Measurements from ENCODE around the gene PCDHGB6.

DNA sequence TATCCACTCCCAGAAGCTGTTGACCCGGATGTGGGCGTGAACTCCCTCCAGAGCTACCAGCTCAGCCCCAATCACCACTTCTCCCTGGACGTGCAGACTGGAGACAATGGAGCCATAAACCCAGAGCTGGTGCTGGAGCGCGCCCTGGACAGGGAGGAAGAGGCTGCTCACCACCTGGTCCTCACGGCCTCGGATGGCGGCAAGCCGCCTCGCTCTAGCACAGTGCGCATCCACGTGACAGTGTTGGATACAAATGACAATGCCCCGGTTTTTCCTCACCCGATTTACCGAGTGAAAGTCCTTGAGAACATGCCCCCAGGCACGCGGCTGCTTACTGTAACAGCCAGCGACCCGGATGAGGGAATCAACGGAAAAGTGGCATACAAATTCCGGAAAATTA lies 14.6 kb upstream of the PCDHGB6 start:
- TF ChIP-seq POLR2A (IDR thresholded peaks at IDR 0.05; ENCODE audit: low read depth, low read length) (no peak), EZH2 (IDR thresholded peaks at IDR 0.05; ENCODE audit: borderline replicate concordance, low read depth, low read length, severe bottlenecking) (no peak), POLR2AphosphoS5 (IDR thresholded peaks at IDR 0.05; ENCODE audit: insufficient read depth, low read depth, low read length) (no peak), FOS (IDR thresholded peaks at IDR 0.05; ENCODE audit: borderline replicate concordance, insufficient read depth, low read length) (no peak)
- TF ChIP-seq, protein P1, sequence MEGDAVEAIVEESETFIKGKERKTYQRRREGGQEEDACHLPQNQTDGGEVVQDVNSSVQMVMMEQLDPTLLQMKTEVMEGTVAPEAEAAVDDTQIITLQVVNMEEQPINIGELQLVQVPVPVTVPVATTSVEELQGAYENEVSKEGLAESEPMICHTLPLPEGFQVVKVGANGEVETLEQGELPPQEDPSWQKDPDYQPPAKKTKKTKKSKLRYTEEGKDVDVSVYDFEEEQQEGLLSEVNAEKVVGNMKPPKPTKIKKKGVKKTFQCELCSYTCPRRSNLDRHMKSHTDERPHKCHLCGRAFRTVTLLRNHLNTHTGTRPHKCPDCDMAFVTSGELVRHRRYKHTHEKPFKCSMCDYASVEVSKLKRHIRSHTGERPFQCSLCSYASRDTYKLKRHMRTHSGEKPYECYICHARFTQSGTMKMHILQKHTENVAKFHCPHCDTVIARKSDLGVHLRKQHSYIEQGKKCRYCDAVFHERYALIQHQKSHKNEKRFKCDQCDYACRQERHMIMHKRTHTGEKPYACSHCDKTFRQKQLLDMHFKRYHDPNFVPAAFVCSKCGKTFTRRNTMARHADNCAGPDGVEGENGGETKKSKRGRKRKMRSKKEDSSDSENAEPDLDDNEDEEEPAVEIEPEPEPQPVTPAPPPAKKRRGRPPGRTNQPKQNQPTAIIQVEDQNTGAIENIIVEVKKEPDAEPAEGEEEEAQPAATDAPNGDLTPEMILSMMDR (IDR thresholded peaks at IDR 0.05; ENCODE audit: extremely low read depth in 1 of 2, insufficient read depth in 1 of 2, low read depth in 1 of 2, low read length in 2 of 2), result no peak
- TF ChIP-seq, protein P2, sequence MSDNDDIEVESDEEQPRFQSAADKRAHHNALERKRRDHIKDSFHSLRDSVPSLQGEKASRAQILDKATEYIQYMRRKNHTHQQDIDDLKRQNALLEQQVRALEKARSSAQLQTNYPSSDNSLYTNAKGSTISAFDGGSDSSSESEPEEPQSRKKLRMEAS (IDR thresholded peaks at IDR 0.05; ENCODE audit: insufficient read depth, insufficient read length), result no peak
